ENCODE measurements around the gene HDAC4. TPM values are rescaled to one million over a fixed set of nuclear protein-coding genes. Genes with fewer than 3 reads are reported as not detected.

The HDAC4 gene
- total and polyA plus RNA-seq, 7 donors, result 7.9 to 329 (median 129) TPM

GRCh38 chr2:239349453-239350135 is 51.2 kb downstream of the HDAC4 start:
- peaks cover 7% of the 10 kb centered on the region for H3K4me1 ChIP-seq
- no peak for TF ChIP-seq CTCF (IDR thresholded peaks at IDR 0.05)
- WGBS, 3 donors, result 76 to 86% (median 77%) methylated on average over 25 of the region's 25 CpGs

GRCh38 chr2:239348563-239349452 is 52.0 kb downstream of the HDAC4 start:
- Histone ChIP-seq H3K27ac (no peak overlapping the region), H3K36me3 (ENCODE audit: insufficient read depth in 1 of 2, low read depth in 1 of 2) (peaks cover 0 to 17% of the 10 kb centered on the region in 2 donors), H3K4me3 (no peak overlapping the region), H3K4me1 (peaks cover 7% of the 10 kb centered on the region), H3K9me3 (no peaks in the 10 kb centered on the region), H3K27me3 (ENCODE audit: insufficient read depth in 3 of 3, low read length in 2 of 3) (no peaks in the 10 kb centered on the region)
- TF ChIP-seq CTCF (IDR thresholded peaks at IDR 0.05), result no peak
- peak in 1 of 2 donors; percentile 61 for DNase-seq
- peak; percentile 24 to 84 (median 66) for ATAC-seq
- intact Hi-C loops (cut with DNase I), result no loop called here
- 48 to 75% (median 53%) methylated on average over 28 to 29 of the region's 29 CpGs for WGBS, 3 donors

More at GRCh38 chr2:239349453-239350135, 51.2 kb downstream of the HDAC4 start:
- no peaks in the 10 kb centered on the region for H3K27me3 ChIP-seq (ENCODE audit: insufficient read depth in 3 of 3, low read length in 2 of 3)
- intact Hi-C loops (cut with DNase I), result no loop called here
- DNase-seq (peak in 1 of 2 donors; percentile 61), ATAC-seq (peak in 2 of 4 donors; percentile 21 to 23)
- no peaks in the 10 kb centered on the region for H3K9me3 ChIP-seq
- H3K27ac ChIP-seq, result no peak overlapping the region
- H3K36me3 ChIP-seq (ENCODE audit: insufficient read depth in 1 of 2, low read depth in 1 of 2), result peaks cover 0 to 17% of the 10 kb centered on the region in 2 donors
- no peak overlapping the region for H3K4me3 ChIP-seq

GRCh38 chr2:239346676-239347075 is 54.1 kb downstream of the HDAC4 start:
- no peak for TF ChIP-seq CTCF (IDR thresholded peaks at IDR 0.05)
- Histone ChIP-seq H3K9me3 (no peaks in the 10 kb centered on the region), H3K27me3 (ENCODE audit: insufficient read depth in 3 of 3, low read length in 2 of 3) (no peaks in the 10 kb centered on the region), H3K4me3 (no peak overlapping the region), H3K36me3 (ENCODE audit: insufficient read depth in 1 of 2, low read depth in 1 of 2) (peaks cover 0 to 4% of the 10 kb centered on the region in 2 donors), H3K27ac (no peak overlapping the region), H3K4me1 (peaks cover 7% of the 10 kb centered on the region)
- intact Hi-C loops (cut with DNase I), result no loop called here
- ATAC-seq (no peak), DNase-seq (no peak)
- WGBS, 3 donors, result 95 to 99% (median 97%) methylated on average over 4 of the region's 4 CpGs

GRCh38 chr2:239345251-239345650 is 55.6 kb downstream of the HDAC4 start:
- no peak for ATAC-seq
- Histone ChIP-seq H3K4me3 (no peak overlapping the region), H3K4me1 (peaks cover 7% of the 10 kb centered on the region), H3K27me3 (ENCODE audit: insufficient read depth in 3 of 3, low read length in 2 of 3) (no peaks in the 10 kb centered on the region), H3K27ac (no peak overlapping the region), H3K36me3 (ENCODE audit: insufficient read depth in 1 of 2, low read depth in 1 of 2) (no peaks in the 10 kb centered on the region), H3K9me3 (no peaks in the 10 kb centered on the region)
- no peak for DNase-seq
- intact Hi-C loops (cut with DNase I), result no loop called here
- no peak for TF ChIP-seq CTCF (IDR thresholded peaks at IDR 0.05)
- 87 to 89% (median 88%) methylated on average over 8 of the region's 8 CpGs for WGBS, 3 donors

Data from psoas muscle (tissue), 8 donors.